Heart left ventricle (tissue), 13 donors: Measurements from ENCODE around the gene HDAC4.

Experiments
- CTCF ChIP-seq, 12 donors: fragments of 200-600 bp; sonication (generic) in 4 of 12; IDR thresholded peaks; one replicate each; pipeline versions ENCODE4 v1.5.0 to v1.8.0; 2018 to 2022; ENCODE audit warnings: antibody characterized with exemption in 12 of 12, mild to moderate bottlenecking in 5 of 12
- POLR2A ChIP-seq, 2 donors: fragments of 450-650 bp; IDR thresholded peaks; one replicate each; pipeline ENCODE4 v1.6.1; 2017; ENCODE audit warnings: antibody characterized with exemption in 2 of 2, mild to moderate bottlenecking in 2 of 2, moderate library complexity in 2 of 2
- donor health status: ischemic (EF 13 %, LVEDD 7.1; RV severe dilation, severe dysfunction).
- donor health status: DM: no; HTN: yes; CAD: no.
- donor health status: DM: no; HTN: no; CAD: no.
- donor health status: ischemic (EF 25% LVEDD 6.9; RV normal size, moderate dysfunction).
- donor health status: ischemic (EF 25% LVEDD 5.7; RV mildly dilated, moderate dysfunction).
- donor health status: ischemic (EF 35%, LVEDD 5.7; RV mildly dilated, moderate dysfunction).
- donor health status: nonischemic (EF 11% LVEDD 7.7; RV severe dilation, severe dysfunction).
- donor health status: DM: yes; HTN: yes; CAD: no.
- donor health status: PGD.
- donor health status: ischemic (EF 29% LVEDD 5.4; RV normal size, mild dysfunction).
- donor health status: nonischemic (EF 23%, LVEDD 6.1; RV moderate dilation, normal function).

DNA sequence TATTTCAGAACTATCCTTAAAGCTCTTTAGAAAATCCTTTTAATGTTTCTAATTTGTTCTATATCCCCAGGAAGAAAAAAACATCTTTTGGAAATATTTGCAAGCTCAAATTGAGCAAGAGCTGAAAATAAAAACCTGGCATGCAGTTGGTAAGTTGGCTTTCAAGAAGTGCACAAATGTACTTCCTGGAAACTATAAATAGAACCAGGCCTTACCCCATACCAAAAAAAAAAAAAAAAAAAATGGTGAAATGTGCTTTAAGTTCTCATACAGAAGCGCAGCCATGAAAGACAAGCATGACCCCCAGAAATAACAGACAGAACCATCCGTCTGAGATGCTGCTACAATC is 178.5 kb downstream of the HDAC4 start:
- no peak for TF ChIP-seq POLR2A (IDR thresholded peaks at IDR 0.05)
- no peak for TF ChIP-seq CTCF (IDR thresholded peaks at IDR 0.05)
